ENCODE results near the gene VEGFC.

Gene VEGFC

DNA sequence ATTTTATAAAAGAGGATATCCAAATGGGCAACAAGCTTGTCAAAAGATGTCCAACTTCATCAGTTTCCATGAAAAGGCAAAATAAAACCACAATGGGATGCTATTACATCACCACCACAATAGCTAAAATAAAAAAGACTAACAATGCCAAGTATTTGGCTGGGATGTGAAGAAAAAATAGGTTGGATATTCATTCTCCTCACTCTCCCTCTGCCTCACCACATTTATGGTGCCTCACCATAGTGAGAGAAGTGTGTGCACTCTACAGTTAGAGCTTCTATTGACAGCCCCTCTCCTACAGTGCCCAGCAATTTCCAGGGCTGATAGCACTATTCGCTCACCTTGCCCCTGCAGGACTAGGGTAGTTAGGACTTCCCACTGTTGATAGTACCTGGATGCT, 25.5 kb downstream of the VEGFC start:
- H3K4me3 ChIP-seq (ENCODE audit: low read length), result no peak overlapping the region
- TF ChIP-seq CTCF (conservative IDR thresholded peaks at IDR 0.05; ENCODE audit: low read depth, low read length), result no peak
- DNase-seq (ENCODE audit: low read depth), result no peak

DNA sequence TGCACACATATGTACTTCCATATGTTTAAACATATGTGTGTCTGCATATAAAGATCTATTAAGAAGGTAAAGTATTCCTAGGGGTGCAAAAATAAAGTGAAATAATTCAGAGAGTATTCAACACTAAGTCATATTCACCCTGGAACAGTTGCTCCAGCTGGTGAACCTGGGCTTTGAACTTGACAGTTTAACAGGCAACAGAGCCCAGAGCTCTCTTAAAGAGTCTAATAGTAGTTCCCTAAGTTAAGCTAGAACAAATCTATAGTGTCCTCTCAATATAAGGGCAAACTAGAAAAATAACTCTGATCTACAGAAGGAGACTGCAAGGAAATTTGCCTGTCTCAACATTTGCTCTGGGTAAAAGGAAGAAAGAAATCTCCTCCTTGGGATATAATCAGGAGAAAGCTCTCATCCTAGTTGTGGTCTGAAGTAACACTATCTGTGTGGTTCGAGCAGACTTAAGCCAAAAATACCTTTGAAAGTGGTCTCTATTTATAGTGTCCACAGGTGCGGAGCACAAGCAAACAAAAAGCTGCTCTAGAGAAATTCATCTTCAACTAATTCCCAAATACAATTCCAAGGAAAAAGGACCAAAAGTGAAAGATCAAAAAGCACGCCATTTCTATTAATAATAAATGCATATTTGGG, 29.9 kb downstream of the VEGFC start:
- TF ChIP-seq CTCF (conservative IDR thresholded peaks at IDR 0.05; ENCODE audit: low read depth, low read length), result no peak
- H3K4me3 ChIP-seq (ENCODE audit: low read length), result no peak overlapping the region
- no peak for DNase-seq (ENCODE audit: low read depth)

GRCh38 chr4:176761872-176762271, 30.9 kb downstream of the VEGFC start:
- no peak for TF ChIP-seq CTCF (conservative IDR thresholded peaks at IDR 0.05; ENCODE audit: low read depth, low read length)
- DNase-seq (ENCODE audit: low read depth), result no peak
- H3K4me3 ChIP-seq (ENCODE audit: low read length), result no peak overlapping the region

DNA sequence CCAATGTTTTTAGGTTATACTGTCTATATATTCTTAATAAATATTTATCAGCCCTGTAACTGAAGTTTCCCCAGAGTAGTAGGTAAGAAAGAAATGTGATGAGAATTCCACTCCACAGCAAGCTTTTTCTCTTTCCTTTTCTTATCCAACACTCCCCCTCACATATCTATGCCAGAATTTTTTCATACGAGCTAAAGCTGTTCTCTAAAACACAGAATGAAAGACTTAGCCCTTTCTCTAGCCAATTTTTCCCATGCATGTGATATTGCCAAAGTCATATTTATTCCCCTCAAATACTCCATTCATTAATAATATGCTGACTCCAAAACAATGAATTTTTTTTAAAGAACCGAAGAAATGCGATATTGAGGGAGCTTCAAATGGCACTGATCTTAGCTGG, 32.3 kb downstream of the VEGFC start:
- H3K4me3 ChIP-seq (ENCODE audit: low read length), result no peak overlapping the region
- no peak for TF ChIP-seq CTCF (conservative IDR thresholded peaks at IDR 0.05; ENCODE audit: low read depth, low read length)
- DNase-seq (ENCODE audit: low read depth), result no peak

DNA sequence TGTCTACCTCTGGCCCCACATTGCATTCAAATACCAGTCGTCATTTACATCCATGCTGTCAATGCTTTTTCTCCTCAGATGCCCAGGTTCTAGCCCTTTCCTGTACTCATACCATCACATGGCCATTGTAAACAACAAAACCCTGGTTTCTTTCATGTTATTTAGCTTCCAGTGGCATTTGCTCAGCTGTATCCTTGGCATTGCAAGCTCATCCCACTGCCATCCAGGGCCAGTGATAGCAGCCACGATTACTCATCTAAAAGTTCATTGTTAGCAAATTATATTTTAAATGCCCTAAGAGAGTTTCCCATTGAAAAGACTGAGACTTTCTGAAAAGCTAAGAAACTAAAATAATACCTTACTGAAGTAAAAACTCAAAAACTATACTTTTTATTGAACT, 34.0 kb downstream of the VEGFC start:
- no peak for DNase-seq (ENCODE audit: low read depth)
- H3K4me3 ChIP-seq (ENCODE audit: low read length), result no peak overlapping the region
- no peak for TF ChIP-seq CTCF (conservative IDR thresholded peaks at IDR 0.05; ENCODE audit: low read depth, low read length)

- no peak for DNase-seq (ENCODE audit: low read depth)
- TF ChIP-seq CTCF (conservative IDR thresholded peaks at IDR 0.05; ENCODE audit: low read depth, low read length), result no peak
- H3K4me3 ChIP-seq (ENCODE audit: low read length), result no peak overlapping the region
Observed at GRCh38 chr4:176758323-176758722, 34.4 kb downstream of the VEGFC start.

- H3K4me3 ChIP-seq (ENCODE audit: low read length), result no peak overlapping the region
- TF ChIP-seq CTCF (conservative IDR thresholded peaks at IDR 0.05; ENCODE audit: low read depth, low read length), result no peak
- DNase-seq (ENCODE audit: low read depth), result no peak
Observed at GRCh38 chr4:176755613-176756012, 37.1 kb downstream of the VEGFC start.

Measured in retinal pigment epithelial cell (primary cell).